GM13976 (cell line): ENCODE results near the gene MCM3.

Experiments used
- DNase-seq: peaks from one replicate; pipeline ENCODE4 v3.0.0; 2012; ENCODE audit warnings: low spot score
- CTCF ChIP-seq: IDR thresholded peaks from 2 replicates; pipeline ENCODE4 v1.5.1; 2012; ENCODE audit warnings: borderline replicate concordance, mild to moderate bottlenecking; ENCODE audit not compliant: insufficient read depth; ENCODE audit errors: extremely low read depth, missing control alignments, control extremely low read depth
- in situ Hi-C: fragments of 300-500 bp; cut with MboI; formaldehyde crosslinking; loops from one replicate; pipeline ENCODE4 v1.12.0; 2022; ENCODE audit warnings: low sequenced_read_pairs, mixed read lengths, inconsistent platforms; ENCODE audit not compliant: unreplicated experiment

The MCM3 gene

DNA sequence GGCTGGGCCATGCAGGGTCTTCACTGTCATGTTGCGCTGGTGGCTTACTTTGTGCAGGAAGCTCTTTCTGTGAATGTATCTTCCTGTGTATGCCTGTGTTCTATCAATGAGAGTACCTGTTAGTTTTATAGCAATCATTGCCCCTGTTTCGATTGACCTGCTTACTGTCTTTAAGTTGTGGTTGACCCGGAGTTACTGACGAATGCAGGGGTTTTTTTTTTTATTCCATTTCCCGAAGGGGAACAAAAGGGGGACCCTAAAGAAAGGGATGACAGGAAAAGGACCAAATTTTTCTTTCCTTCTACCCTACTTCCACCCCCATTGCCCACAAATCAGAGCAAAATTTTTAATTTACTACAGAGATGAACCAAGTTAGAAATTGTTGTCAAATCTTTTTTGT lies 40.1 kb downstream of the MCM3 start, which contains the start of gene IL17F:
IL17F (minus strand) TSS at position 101 of the 400 bp plus-strand sequence; CDS start at position 30, 71 bp downstream.
- in situ Hi-C loops, result no loop called here
- no peak for TF ChIP-seq CTCF

DNA sequence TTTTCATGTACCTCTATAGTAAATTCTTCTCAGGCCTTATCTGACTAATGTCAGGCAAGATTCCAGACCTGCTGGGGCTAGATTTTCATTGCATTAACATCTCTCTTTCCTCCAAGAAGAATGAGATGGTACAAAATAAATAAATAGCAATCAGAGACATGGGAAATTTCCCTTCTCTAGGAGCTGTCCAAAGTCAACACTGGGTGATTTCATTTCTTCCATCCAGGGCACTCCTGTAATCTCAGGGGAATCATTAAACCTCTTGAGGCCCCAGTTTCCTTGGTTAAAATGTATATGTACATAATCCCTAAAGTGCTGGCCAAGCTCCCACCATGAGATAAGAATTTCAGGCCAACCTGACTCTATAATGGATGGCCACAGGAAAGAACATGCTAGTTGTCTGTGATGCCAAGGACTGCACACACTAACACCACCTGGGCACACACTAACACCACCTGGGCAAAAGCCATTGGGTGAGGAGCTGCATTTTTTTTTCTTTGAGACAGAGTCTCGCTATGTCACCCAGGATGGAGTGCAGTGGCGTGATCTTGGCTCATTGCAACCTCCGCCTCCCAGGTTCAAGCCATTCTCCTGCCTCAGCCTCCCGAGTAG lies 41.2 kb downstream of the MCM3 start:
- in situ Hi-C loops, result no loop called here
- no peak for DNase-seq
- no peak for TF ChIP-seq CTCF

More for the DNA sequence above, 40.1 kb downstream of the MCM3 start, which contains the start of gene IL17F:
- no peak for DNase-seq

DNA sequence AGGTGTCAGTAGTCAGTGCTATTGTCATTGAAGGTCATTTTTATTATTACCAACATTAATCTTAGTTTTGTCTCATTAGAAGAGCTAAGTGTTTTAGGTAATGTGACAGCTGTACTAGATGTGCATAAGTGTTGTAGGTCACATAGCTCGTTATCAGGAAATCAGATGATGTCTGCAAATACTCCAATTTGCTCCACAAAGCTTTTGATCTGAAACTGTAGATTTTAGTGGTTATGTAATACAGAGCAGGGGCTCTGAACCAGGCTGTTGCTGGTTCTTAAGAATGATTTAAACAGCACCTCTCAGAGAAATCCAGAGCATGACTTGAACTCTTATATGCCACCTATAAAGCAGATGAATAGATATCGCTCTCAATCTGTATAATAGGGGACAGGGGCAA lies 42.7 kb downstream of the MCM3 start:
- DNase-seq, result no peak
- in situ Hi-C loops, result no loop called here
- no peak for TF ChIP-seq CTCF

DNA sequence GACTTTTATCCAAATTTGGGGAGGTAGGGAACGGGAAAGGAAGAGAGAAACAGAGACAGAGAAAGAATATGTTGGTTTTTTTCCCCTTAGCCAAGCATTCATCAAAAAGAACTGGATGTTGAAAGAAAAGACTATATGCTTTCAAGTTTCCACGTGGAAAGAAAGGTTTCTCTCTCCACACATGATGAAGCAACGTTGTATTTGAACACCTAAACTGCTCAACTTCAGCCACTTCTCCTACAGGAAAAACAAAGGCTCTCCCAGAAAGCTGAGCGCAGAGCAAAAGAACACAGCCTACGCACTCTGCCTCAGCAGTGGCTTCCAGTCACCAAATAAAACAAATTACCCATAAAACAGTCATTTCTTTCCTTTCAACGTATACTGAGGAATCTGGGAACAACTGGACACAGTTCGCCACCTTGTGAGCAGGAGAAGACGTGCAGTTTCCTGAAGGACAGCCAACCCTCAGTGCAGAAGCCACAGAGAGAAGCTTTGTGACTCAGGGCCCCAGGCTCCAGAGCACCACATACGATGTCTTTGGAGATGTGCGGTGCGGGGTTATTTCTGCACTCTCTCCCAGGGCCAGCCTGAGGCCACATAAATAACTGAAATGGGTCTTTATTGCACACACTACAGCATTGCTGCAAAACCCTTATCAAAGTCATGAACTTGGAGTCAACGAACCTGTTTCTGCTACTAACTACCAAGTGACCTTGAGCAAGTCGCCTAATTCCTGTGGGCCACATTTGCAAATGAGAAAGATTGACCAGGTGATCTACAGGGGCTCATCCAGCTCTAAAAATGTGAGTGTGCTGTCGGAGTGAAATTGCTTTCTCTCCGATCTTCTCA lies 50.3 kb downstream of the MCM3 start:
- DNase-seq, result peak; percentile 49
- TF ChIP-seq CTCF, result peak; percentile 55
- in situ Hi-C loops, result loop anchor here (10.0 kb wide), 1 partner anchor 69 kb away; no protein-coding TSS in a partner anchor

GRCh38 chr6:52233005-52233404 lies 51.5 kb downstream of the MCM3 start:
- in situ Hi-C loops, result loop anchor here (10.0 kb wide), 1 partner anchor 68 kb away; no protein-coding TSS in a partner anchor
- TF ChIP-seq CTCF, result no peak

DNA sequence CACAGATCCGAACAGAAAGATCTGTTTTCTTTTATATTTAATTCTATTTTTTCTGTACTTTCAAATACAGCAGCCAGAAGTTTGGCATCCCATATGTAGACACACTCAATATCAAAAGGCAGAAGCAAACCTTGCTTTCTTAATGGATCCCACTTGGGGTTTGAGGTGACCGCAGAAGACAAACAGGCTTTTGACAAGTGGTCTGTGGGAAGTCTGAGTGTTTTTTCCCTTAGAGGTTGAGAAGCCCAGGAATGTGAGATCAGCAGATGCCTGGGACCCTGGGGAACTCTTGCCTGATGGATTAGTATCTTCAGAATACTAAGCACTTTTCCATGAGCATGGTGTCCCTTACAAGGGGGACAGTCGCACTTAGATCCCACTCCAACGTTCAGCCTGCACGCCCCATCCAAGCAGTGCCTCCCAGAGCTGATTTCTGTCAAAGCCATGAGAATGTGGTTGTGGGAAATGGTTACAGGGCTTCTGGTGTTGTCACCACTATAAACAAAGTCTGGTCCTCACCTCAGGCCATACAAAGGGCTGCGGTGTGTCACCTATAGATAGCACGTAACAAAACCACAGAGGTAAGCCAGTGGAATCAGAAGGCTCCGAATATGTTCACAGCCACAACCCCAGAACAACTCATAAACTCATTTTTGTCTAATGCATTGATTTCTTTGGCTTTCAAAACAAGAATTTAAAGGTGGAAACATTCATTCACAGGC lies 53.0 kb downstream of the MCM3 start:
- no peak for DNase-seq
- in situ Hi-C loops, result loop anchor here (10.0 kb wide), 1 partner anchor 67 kb away; no protein-coding TSS in a partner anchor
- TF ChIP-seq CTCF, result no peak

More at GRCh38 chr6:52233005-52233404, 51.5 kb downstream of the MCM3 start:
- DNase-seq, result no peak
